Esophagus muscularis mucosa (tissue), 3 donors: Measurements from ENCODE around the gene TAGLN.

Source experiments
- POLR2A ChIP-seq: fragments of 450-650 bp; IDR thresholded peaks from one replicate; pipeline ENCODE4 v1.6.1; 2017; ENCODE audit warnings: antibody characterized with exemption, moderate library complexity, mild to moderate bottlenecking, low read depth
- TF ChIP-seq, protein P1 (sequence below), 3 experiments: fragments of 200-600 bp in 2 of 3; fragments of 450-650 bp in 1 of 3; sonication (generic) in 2 of 3; IDR thresholded peaks; one replicate each; pipeline ENCODE4 v1.5.1; 2017 to 2019; ENCODE audit warnings: antibody characterized with exemption in 3 of 3, mild to moderate bottlenecking in 2 of 3, moderate library complexity in 1 of 3

DNA sequence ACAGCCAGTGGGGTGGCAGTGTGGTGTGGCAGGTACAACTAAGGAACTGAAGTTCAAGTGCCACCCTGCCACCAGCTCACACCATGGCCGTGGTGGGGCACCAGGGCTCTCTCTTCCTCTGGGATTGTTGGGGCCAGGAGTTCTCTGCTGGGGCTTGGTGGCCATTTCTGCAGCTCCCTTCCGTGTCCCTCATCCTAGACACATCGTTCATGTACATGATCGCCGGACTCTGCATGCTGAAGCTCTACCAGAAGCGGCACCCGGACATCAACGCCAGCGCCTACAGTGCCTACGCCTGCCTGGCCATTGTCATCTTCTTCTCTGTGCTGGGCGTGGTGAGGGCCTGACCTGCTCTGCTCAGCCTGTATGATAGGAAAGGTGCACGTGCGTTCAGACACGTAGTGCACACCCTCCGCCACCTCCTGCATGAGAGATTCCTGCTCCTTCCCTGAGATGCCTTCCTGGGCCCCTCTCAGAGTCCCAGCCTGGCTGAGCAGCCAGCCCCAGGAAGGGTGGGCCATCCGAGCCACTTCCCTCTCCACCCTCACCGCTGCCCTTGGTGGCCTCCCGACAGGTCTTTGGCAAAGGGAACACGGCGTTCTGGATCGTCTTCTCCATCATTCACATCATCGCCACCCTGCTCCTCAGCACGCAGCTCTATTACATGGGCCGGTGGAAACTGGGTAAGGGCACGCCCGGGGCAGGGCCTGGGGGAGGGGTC, 7.3 kb upstream of the TAGLN start:
- TF ChIP-seq, protein P1, sequence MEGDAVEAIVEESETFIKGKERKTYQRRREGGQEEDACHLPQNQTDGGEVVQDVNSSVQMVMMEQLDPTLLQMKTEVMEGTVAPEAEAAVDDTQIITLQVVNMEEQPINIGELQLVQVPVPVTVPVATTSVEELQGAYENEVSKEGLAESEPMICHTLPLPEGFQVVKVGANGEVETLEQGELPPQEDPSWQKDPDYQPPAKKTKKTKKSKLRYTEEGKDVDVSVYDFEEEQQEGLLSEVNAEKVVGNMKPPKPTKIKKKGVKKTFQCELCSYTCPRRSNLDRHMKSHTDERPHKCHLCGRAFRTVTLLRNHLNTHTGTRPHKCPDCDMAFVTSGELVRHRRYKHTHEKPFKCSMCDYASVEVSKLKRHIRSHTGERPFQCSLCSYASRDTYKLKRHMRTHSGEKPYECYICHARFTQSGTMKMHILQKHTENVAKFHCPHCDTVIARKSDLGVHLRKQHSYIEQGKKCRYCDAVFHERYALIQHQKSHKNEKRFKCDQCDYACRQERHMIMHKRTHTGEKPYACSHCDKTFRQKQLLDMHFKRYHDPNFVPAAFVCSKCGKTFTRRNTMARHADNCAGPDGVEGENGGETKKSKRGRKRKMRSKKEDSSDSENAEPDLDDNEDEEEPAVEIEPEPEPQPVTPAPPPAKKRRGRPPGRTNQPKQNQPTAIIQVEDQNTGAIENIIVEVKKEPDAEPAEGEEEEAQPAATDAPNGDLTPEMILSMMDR (IDR thresholded peaks at IDR 0.05), result no peak
- no peak for TF ChIP-seq POLR2A
